GM18861 (cell line): ENCODE measurements around the gene POLL.

ENCODE experiments used
- ATAC-seq: cut with Tn5 transposase; IDR thresholded peaks from one replicate; pipeline ENCODE4 v1.9.1; 2021; ENCODE audit not compliant: unreplicated experiment

The POLL gene

GRCh38 chr10:101560298-101561067, 27.6 kb downstream of the POLL start:
- ATAC-seq, result no peak

- no peak for ATAC-seq
These were observed 28.3 kb downstream of the POLL start for GRCh38 chr10:101559596-101560297.

- no peak for ATAC-seq
These were observed 29.1 kb downstream of the POLL start for GRCh38 chr10:101558671-101559595.

- no peak for ATAC-seq
These were observed 29.9 kb downstream of the POLL start for GRCh38 chr10:101558204-101558603.

- no peak for ATAC-seq
These were observed 30.5 kb downstream of the POLL start for GRCh38 chr10:101557541-101557940.

- no peak for ATAC-seq
These were observed 35.6 kb downstream of the POLL start for GRCh38 chr10:101552442-101552841.

- no peak for ATAC-seq
These were observed 37.1 kb downstream of the POLL start for GRCh38 chr10:101550965-101551364.

- no peak for ATAC-seq
These were observed 42.2 kb downstream of the POLL start for GRCh38 chr10:101545898-101546297.

- no peak for ATAC-seq
These were observed 49.6 kb downstream of the POLL start for GRCh38 chr10:101538446-101538845.

- ATAC-seq, result no peak
These were observed 51.3 kb downstream of the POLL start for GRCh38 chr10:101536800-101537199.

- no peak for ATAC-seq
These were observed 52.1 kb downstream of the POLL start for GRCh38 chr10:101535949-101536348.

GRCh38 chr10:101529725-101530553, 58.1 kb downstream of the POLL start:
- no peak for ATAC-seq

GRCh38 chr10:101529207-101529606, 58.9 kb downstream of the POLL start:
- no peak for ATAC-seq
